VCaP (cell line): Measurements from ENCODE around the gene TIGD2.

ENCODE experiments used
- H3K27ac ChIP-seq: fragments of 450-650 bp; 2 replicates; pipeline ENCODE4 v1.5.1; 2017
- TF ChIP-seq, protein P1 (sequence below): fragments of 450-650 bp; conservative IDR thresholded peaks from 2 replicates; pipeline ENCODE4 v1.5.1; 2017; ENCODE audit warnings: mild to moderate bottlenecking, moderate library complexity

Gene TIGD2

DNA sequence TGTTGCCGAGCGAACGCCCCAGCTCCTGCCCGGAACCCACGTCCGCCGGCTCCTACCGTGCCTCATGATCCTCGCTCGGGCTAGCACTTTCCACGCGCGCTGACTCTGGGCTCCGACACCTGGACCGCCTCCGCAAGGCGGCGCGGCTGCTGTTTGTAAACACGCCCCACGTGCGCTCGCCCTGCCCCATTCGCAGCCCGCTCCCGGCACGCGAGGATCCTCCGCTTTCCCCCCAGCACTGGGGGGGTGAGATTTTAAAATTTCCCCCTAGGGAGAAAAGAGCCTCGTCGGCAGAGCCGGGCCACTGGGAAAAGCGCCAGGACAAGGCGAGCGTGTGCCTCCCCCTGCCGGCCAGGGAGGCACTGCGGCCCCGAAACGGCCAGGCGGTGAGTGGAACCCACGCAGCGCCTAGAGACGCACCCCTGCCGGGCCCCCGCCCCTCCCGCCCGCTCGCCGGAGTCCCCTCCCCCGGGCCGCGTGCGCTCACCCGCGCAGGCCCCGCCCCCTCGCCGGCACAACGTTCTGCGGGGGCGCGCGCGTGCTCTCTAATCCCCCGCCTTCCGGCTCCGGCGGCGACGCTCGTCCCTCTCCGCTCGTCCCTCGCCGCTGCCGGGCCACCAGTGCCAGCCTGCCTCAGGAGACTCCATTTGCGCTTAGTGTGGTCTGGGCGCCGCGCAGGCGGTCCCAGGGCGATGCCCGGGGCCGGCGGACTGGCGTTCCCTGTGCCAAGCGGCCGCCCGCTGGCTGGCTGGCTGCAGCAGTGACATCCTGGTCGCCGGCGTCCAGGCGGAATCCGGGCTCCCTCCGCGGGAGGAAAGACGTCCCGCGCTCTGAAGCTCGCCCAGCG, at the start of gene TIGD2:
TSS of gene TIGD2 (plus strand) at position 548 of the 847 bp plus-strand sequence. CDS start 1,442 bp downstream, outside the sequence.
- TF ChIP-seq, protein P1, sequence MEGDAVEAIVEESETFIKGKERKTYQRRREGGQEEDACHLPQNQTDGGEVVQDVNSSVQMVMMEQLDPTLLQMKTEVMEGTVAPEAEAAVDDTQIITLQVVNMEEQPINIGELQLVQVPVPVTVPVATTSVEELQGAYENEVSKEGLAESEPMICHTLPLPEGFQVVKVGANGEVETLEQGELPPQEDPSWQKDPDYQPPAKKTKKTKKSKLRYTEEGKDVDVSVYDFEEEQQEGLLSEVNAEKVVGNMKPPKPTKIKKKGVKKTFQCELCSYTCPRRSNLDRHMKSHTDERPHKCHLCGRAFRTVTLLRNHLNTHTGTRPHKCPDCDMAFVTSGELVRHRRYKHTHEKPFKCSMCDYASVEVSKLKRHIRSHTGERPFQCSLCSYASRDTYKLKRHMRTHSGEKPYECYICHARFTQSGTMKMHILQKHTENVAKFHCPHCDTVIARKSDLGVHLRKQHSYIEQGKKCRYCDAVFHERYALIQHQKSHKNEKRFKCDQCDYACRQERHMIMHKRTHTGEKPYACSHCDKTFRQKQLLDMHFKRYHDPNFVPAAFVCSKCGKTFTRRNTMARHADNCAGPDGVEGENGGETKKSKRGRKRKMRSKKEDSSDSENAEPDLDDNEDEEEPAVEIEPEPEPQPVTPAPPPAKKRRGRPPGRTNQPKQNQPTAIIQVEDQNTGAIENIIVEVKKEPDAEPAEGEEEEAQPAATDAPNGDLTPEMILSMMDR = peak; percentile 90
- H3K27ac ChIP-seq = peak within 1 kb of the TSS; percentile 94

DNA sequence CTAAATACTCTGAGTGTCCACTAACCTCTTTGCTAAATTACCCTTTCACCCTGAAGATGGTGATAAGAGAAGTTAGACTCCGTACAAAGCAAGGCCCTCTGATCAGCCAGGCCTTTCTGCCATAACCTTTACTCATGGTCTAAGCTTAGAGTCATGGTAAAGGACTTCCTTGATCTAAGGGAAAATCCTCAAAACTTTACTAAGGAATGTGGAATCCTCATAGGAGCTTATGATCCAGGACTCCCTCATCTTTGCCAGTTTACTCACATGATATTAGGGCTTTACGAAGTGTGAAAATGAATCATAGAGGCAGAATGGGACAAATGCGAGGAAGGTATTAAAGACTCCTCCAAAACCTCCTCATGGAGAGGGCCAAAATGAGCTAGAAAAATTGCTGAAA, 46.5 kb upstream of the TIGD2 start:
- TF ChIP-seq, protein P1 = no peak
- no peak overlapping the region for H3K27ac ChIP-seq

- no peak overlapping the region for H3K27ac ChIP-seq
These were observed 43.9 kb upstream of the TIGD2 start for GRCh38 chr4:89067417-89067816.

GRCh38 chr4:89069481-89069880, 41.9 kb upstream of the TIGD2 start:
- TF ChIP-seq, protein P1 = no peak
- H3K27ac ChIP-seq = no peak overlapping the region

More at GRCh38 chr4:89067417-89067816, 43.9 kb upstream of the TIGD2 start:
- TF ChIP-seq, protein P1 = no peak

DNA sequence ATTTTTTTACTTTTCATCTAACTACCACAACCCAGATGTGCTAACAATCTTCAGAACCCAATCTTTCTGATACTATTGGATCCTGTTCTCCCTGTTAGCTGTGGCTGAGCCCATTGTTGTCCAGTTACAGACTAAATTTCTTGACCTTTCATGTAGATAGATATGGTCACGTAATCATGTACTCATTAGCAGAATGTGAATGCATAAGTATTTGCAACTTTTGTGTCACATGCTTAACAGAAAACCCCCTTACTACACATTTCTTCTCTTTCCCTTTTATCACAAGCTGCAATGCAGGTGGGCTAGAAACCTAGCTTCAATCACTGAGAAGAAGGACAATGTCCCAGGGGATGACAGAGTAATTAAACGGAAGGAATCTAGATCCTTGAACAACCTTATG, 41.3 kb upstream of the TIGD2 start:
- TF ChIP-seq, protein P1 = no peak
- no peak overlapping the region for H3K27ac ChIP-seq

DNA sequence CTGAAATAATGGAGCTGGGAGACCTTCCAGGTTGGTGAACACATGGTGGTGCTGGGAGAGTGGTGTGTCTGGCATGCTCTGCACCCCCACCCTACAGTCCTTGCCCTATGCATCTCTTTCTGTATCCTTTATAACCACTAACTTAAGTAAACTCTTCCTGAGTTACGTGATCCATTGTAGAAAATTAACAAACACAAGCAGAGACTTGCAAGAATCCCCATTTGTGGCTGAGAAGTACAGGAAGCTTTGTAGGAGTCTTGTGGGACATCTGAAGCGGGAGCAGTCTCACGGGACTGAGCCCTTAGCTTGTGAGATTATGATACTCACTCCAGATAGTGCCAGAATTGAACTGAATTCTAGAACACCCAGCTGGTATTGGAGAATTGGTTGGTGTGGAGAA, 40.0 kb upstream of the TIGD2 start:
- H3K27ac ChIP-seq = no peak overlapping the region
- TF ChIP-seq, protein P1 = no peak

DNA sequence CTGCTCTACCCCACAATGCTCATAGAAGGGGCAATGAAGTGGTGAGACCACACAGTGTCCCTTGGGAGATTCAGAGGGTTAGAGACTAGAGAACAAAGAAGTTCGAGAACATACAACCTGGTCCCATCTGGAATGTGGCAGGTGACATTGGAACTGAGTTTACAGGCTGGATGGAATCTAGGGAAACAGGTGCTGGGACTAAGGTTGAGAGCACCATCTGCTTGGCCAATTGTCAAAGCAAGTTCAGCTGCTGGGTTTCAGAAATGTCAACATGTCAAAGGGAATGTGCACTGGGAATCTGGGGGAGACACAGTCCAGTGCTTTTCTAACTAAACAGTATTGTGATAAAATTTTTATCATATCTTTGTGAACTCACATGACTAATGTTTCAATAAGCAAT, 38.4 kb upstream of the TIGD2 start:
- TF ChIP-seq, protein P1 = no peak
- H3K27ac ChIP-seq = no peak overlapping the region
